Endodermal cell (in vitro differentiated cells): ENCODE results near the gene SPIRE2. TPM values are rescaled to one million over a fixed set of nuclear protein-coding genes. Genes with fewer than 3 reads are reported as not detected.

Source experiments
- DNase-seq: peaks from one replicate; pipeline ENCODE4 v3.0.0-alpha.2; 2017
- H3K27ac ChIP-seq: 2 replicates; pipeline ENCODE4 v1.5.1; 2013; ENCODE audit warnings: mild to moderate bottlenecking, low read depth, low read length, moderate library complexity
- H3K27me3 ChIP-seq: 2 replicates; pipeline ENCODE4 v1.6.1; 2013; ENCODE audit warnings: mild to moderate bottlenecking, low read length, moderate library complexity; ENCODE audit not compliant: insufficient read depth, control insufficient read depth, poor library complexity, severe bottlenecking
- H3K36me3 ChIP-seq: 2 replicates; pipeline ENCODE4 v1.7.0; 2013; ENCODE audit warnings: mild to moderate bottlenecking, low read length, moderate library complexity; ENCODE audit not compliant: control insufficient read depth, insufficient read depth
- H3K4me1 ChIP-seq: one replicate; pipeline ENCODE4 v1.7.0; 2013; ENCODE audit warnings: low read length; ENCODE audit not compliant: control insufficient read depth, insufficient read depth
- H3K4me3 ChIP-seq: 2 replicates; pipeline ENCODE4 v1.5.1; 2013; ENCODE audit warnings: mild to moderate bottlenecking, low read length, moderate library complexity
- H3K9ac ChIP-seq: 2 replicates; pipeline ENCODE4 v1.6.1; 2013; ENCODE audit warnings: mild to moderate bottlenecking, low read length, moderate library complexity; ENCODE audit not compliant: poor library complexity, severe bottlenecking; ENCODE audit errors: extremely low read depth
- H3K9me3 ChIP-seq: 2 replicates; pipeline ENCODE4 v1.6.1; 2013; ENCODE audit warnings: mild to moderate bottlenecking, low read length, moderate library complexity; ENCODE audit not compliant: control insufficient read depth
- H3K27ac Mint-ChIP-seq: 2 replicates; pipeline ENCODE4 v1.8.0; 2020; ENCODE audit warnings: mixed read lengths
- H3K27me3 Mint-ChIP-seq: 2 replicates; pipeline ENCODE4 v1.8.0; 2021; ENCODE audit warnings: mild to moderate bottlenecking, mixed read lengths; ENCODE audit not compliant: insufficient read depth
- H3K36me3 Mint-ChIP-seq: 2 replicates; pipeline ENCODE4 v1.8.0; 2020; ENCODE audit warnings: low read depth, mixed read lengths
- H3K4me1 Mint-ChIP-seq: 2 replicates; pipeline ENCODE4 v1.8.0; 2020; ENCODE audit warnings: mixed read lengths
- H3K4me3 Mint-ChIP-seq: 2 replicates; pipeline ENCODE4 v1.8.0; 2020; ENCODE audit warnings: mild to moderate bottlenecking, moderate library complexity, mixed read lengths
- H3K9me3 Mint-ChIP-seq: 2 replicates; pipeline ENCODE4 v1.8.0; 2020; ENCODE audit warnings: mild to moderate bottlenecking, mixed read lengths
- CTCF ChIP-seq: fragments of 200-600 bp; sonication (generic); conservative IDR thresholded peaks from 2 replicates; pipeline ENCODE4 v1.5.0; 2021; ENCODE audit warnings: antibody characterized with exemption, mild to moderate bottlenecking
- WGBS, 2 experiments: methylation state at CpG; one replicate each; pipeline versions ENCODE4 v1.1.5 to v1.1.7; 2013; ENCODE audit warnings: missing lambda C conversion rate in 2 of 2, mixed read lengths in 1 of 2; ENCODE audit not compliant: insufficient coverage in 1 of 2, insufficient read length in 1 of 2; 5-methylcytosine and 5-hydroxymethylcytosine counted together
- total RNA-seq, 2 donors: library from RNA; stranded (reverse); fragmentation: NEBNext Ultra II Directional in 1 of 2; extraction: Animal tissue kit (Norgen Biotek cat#: 25700) in 1 of 2; gene quantifications; 2 replicates in 1 of 2; 3 replicates in 1 of 2; pipeline ENCODE4 v1.2.1, GENCODE V29; 2021

Gene SPIRE2
- total RNA-seq, 2 donors from 2014 or later = 12.8 to 12.9 TPM

- Histone ChIP-seq H3K4me3 (no peak overlapping the region), H3K4me1 (no peaks in the 10 kb centered on the region), H3K27ac (no peak overlapping the region), H3K9ac (no peak overlapping the region), H3K27me3 (no peaks in the 10 kb centered on the region), H3K36me3 (peaks cover 84% of the 10 kb centered on the region), H3K9me3 (no peaks in the 10 kb centered on the region)
- no peaks in the 10 kb centered on the region for H3K4me1 Mint-ChIP-seq
- no peaks in the 10 kb centered on the region for H3K27me3 Mint-ChIP-seq
- no peaks in the 10 kb centered on the region for H3K9me3 Mint-ChIP-seq
- H3K27ac Mint-ChIP-seq = no peak overlapping the region
- no peak for DNase-seq
- TF ChIP-seq CTCF = no peak
- 88 to 96% methylated on average over 4 to 5 of the region's 5 CpGs for WGBS, 2 experiments
- H3K4me3 Mint-ChIP-seq = no peak overlapping the region
- H3K36me3 Mint-ChIP-seq = peaks cover 71% of the 10 kb centered on the region
Measured at GRCh38 chr16:89795676-89796075, 32.6 kb upstream of the SPIRE2 start.

GRCh38 chr16:89796104-89796503, 32.2 kb upstream of the SPIRE2 start:
- peaks cover 67% of the 10 kb centered on the region for H3K36me3 Mint-ChIP-seq
- no peak overlapping the region for H3K27ac ChIP-seq
- H3K9me3 Mint-ChIP-seq = no peaks in the 10 kb centered on the region
- H3K27me3 Mint-ChIP-seq = no peaks in the 10 kb centered on the region
- no peak for TF ChIP-seq CTCF
- no peak overlapping the region for H3K4me3 Mint-ChIP-seq
- no peak overlapping the region for H3K4me3 ChIP-seq
- H3K36me3 ChIP-seq = peaks cover 80% of the 10 kb centered on the region
- no peaks in the 10 kb centered on the region for H3K9me3 ChIP-seq
- DNase-seq = no peak
- H3K4me1 ChIP-seq = no peaks in the 10 kb centered on the region
- no peaks in the 10 kb centered on the region for H3K27me3 ChIP-seq
- no peak overlapping the region for H3K27ac Mint-ChIP-seq
- H3K4me1 Mint-ChIP-seq = no peaks in the 10 kb centered on the region
- no peak overlapping the region for H3K9ac ChIP-seq
- 97 to 98% methylated on average over 17 to 18 of the region's 18 CpGs for WGBS, 2 experiments

- no peak overlapping the region for H3K27ac ChIP-seq
- no peak for TF ChIP-seq CTCF
- Mint-ChIP-seq H3K27ac (no peak overlapping the region), H3K4me1 (no peaks in the 10 kb centered on the region), H3K27me3 (no peaks in the 10 kb centered on the region), H3K36me3 (peaks cover 62% of the 10 kb centered on the region), H3K9me3 (no peaks in the 10 kb centered on the region), H3K4me3 (no peak overlapping the region)
- no peak for DNase-seq
- H3K9ac ChIP-seq = no peak overlapping the region
- no peak overlapping the region for H3K4me3 ChIP-seq
- WGBS, 2 experiments = 94 to 95% methylated on average over 4 to 5 of the region's 5 CpGs
- H3K9me3 ChIP-seq = no peaks in the 10 kb centered on the region
- peaks cover 75% of the 10 kb centered on the region for H3K36me3 ChIP-seq
- no peaks in the 10 kb centered on the region for H3K27me3 ChIP-seq
- H3K4me1 ChIP-seq = no peaks in the 10 kb centered on the region
Measured at GRCh38 chr16:89798126-89798525, 30.1 kb upstream of the SPIRE2 start.
